CD4-positive, alpha-beta memory T cell (primary cell): ENCODE results near the gene CHCHD6. TPM values are rescaled to one million over a fixed set of nuclear protein-coding genes. Genes with fewer than 3 reads are reported as not detected.

Source experiments
- CTCF ChIA-PET: fragments of 350-600 bp; sonication (Branson Sonifier 250); formaldehyde crosslinking; loops from one replicate; lab custom pipeline; 2021; ENCODE audit warnings: inconsistent platforms; ENCODE audit not compliant: partially characterized antibody; lab: Charles Lee
- POLR2A ChIA-PET: fragments of 350-600 bp; sonication (Branson Sonifier 250); formaldehyde crosslinking; loops from one replicate; lab custom pipeline; 2021; ENCODE audit not compliant: partially characterized antibody; lab: Charles Lee
- DNase-seq, 5 donors: peaks; one replicate each; pipeline versions ENCODE4 v3.0.0 to v3.0.0-alpha.2; 2020 to 2022; ENCODE audit warnings: mixed read lengths in 1 of 5
- H3K27ac ChIP-seq: one replicate; pipeline ENCODE4 v1.7.0; 2013; ENCODE audit warnings: low read depth, low read length
- H3K27me3 ChIP-seq: 2 replicates; pipeline ENCODE4 v1.7.0; 2013; ENCODE audit warnings: mild to moderate bottlenecking, low read length, moderate library complexity; ENCODE audit not compliant: insufficient read depth
- H3K36me3 ChIP-seq: 2 replicates; pipeline ENCODE4 v1.7.0; 2013; ENCODE audit warnings: mild to moderate bottlenecking, low read length, moderate library complexity; ENCODE audit not compliant: insufficient read depth
- H3K4me1 ChIP-seq: 2 replicates; pipeline ENCODE4 v1.7.0; 2013; ENCODE audit warnings: mild to moderate bottlenecking, low read length, moderate library complexity; ENCODE audit not compliant: insufficient read depth
- H3K4me3 ChIP-seq, 2 donors: one replicate each; pipeline ENCODE4 v1.7.0; 2013; ENCODE audit warnings: low read length in 2 of 2, mild to moderate bottlenecking in 1 of 2
- H3K9me3 ChIP-seq, 2 donors: one replicate each; pipeline ENCODE4 v1.7.0; 2013; ENCODE audit warnings: low read length in 2 of 2, control low read depth in 1 of 2; ENCODE audit not compliant: control insufficient read depth in 1 of 2
- H3K27ac Mint-ChIP-seq, 7 donors: one replicate each; pipeline ENCODE4 v1.8.0; 2020 to 2021; ENCODE audit warnings: mixed read lengths in 7 of 7, mild to moderate bottlenecking in 6 of 7, inconsistent platforms in 3 of 7, moderate library complexity in 3 of 7
- H3K27me3 Mint-ChIP-seq, 2 donors: one replicate each; pipeline ENCODE4 v1.8.0; 2020 to 2021; ENCODE audit warnings: mixed read lengths in 2 of 2
- H3K36me3 Mint-ChIP-seq, 2 donors: one replicate each; pipeline ENCODE4 v1.8.0; 2020 to 2021; ENCODE audit warnings: mixed read lengths in 2 of 2, inconsistent platforms in 1 of 2, mild to moderate bottlenecking in 1 of 2
- H3K4me1 Mint-ChIP-seq, 4 donors: one replicate each; pipeline ENCODE4 v1.8.0; 2020 to 2021; ENCODE audit warnings: mixed read lengths in 4 of 4, mild to moderate bottlenecking in 1 of 4
- H3K4me3 Mint-ChIP-seq, 8 donors: one replicate each; pipeline ENCODE4 v1.8.0; 2020 to 2021; ENCODE audit warnings: mixed read lengths in 8 of 8, mild to moderate bottlenecking in 7 of 8, moderate library complexity in 6 of 8, inconsistent platforms in 3 of 8
- H3K9me3 Mint-ChIP-seq, 8 donors: one replicate each; pipeline ENCODE4 v1.8.0; 2020 to 2021; ENCODE audit warnings: mixed read lengths in 8 of 8, mild to moderate bottlenecking in 5 of 8, inconsistent platforms in 3 of 8, moderate library complexity in 1 of 8
- intact Hi-C: fragments of 100-400 bp; cut with micrococcal nuclease; formaldehyde crosslinking; loops from one replicate; pipeline ENCODE4 v1.15.1; 2023
- polyA plus RNA-seq, 2 donors: library from polyadenylated mRNA; unstranded; fragments of 300-500 nt; fragmentation: Illumina TruSeq; gene quantifications; one replicate each; pipeline ENCODE4 v1.2.3, GENCODE V29; 2021
- total RNA-seq, 2 experiments: library from RNA; stranded (reverse); gene quantifications; one replicate each; pipeline ENCODE4 v1.2.3, GENCODE V29; 2021

CHCHD6 gene
- total and polyA plus RNA-seq, 4 experiments from 2014 or later, result 7.3 to 12.3 (median 10.2) TPM

- H3K4me1 Mint-ChIP-seq, result peaks cover 0 to 8% (median 3%) of the 10 kb centered on the region in 4 donors
- no peaks in the 10 kb centered on the region for H3K36me3 Mint-ChIP-seq
- no peaks in the 10 kb centered on the region for H3K9me3 Mint-ChIP-seq
- Histone ChIP-seq H3K4me3 (no peak overlapping the region), H3K9me3 (no peaks in the 10 kb centered on the region), H3K4me1 (peaks cover 3% of the 10 kb centered on the region), H3K27me3 (no peaks in the 10 kb centered on the region), H3K27ac (no peak overlapping the region), H3K36me3 (no peaks in the 10 kb centered on the region)
- peaks cover 3 to 23% of the 10 kb centered on the region in 2 donors for H3K27me3 Mint-ChIP-seq
- H3K27ac Mint-ChIP-seq, result no peak overlapping the region
- no peak overlapping the region for H3K4me3 Mint-ChIP-seq
- ChIA-PET POLR2A (interaction anchor here (1.1 kb wide), 1 partner anchor 866 kb away, joined by 4 read pairs; no protein-coding TSS in a partner anchor), CTCF (interaction anchor here (1.0 to 6.5 kb wide), 13 partner anchors 7 to 1187 kb away, joined by 3 to 90 read pairs (median 6); partner anchors contain the start of gene CHCHD6)
- no peak for DNase-seq
- intact Hi-C loops, result no loop called here
Observed at GRCh38 chr3:126680667-126681055, 23.4 kb upstream of the CHCHD6 start.

- Histone ChIP-seq H3K4me3 (no peak overlapping the region), H3K27ac (no peak overlapping the region), H3K4me1 (peaks cover 3% of the 10 kb centered on the region), H3K36me3 (no peaks in the 10 kb centered on the region), H3K27me3 (no peaks in the 10 kb centered on the region), H3K9me3 (no peaks in the 10 kb centered on the region)
- Mint-ChIP-seq H3K4me3 (no peak overlapping the region), H3K36me3 (no peaks in the 10 kb centered on the region), H3K9me3 (no peaks in the 10 kb centered on the region), H3K4me1 (peaks cover 0 to 8% (median 3%) of the 10 kb centered on the region in 4 donors), H3K27me3 (peaks cover 3 to 12% of the 10 kb centered on the region in 2 donors), H3K27ac (no peak overlapping the region)
- ChIA-PET CTCF (interaction anchor here (1.4 to 6.5 kb wide), 7 partner anchors 9 to 866 kb away, joined by 3 to 90 read pairs (median 5); no protein-coding TSS in a partner anchor), POLR2A (no interaction called here)
- DNase-seq, result no peak
- intact Hi-C loops, result no loop called here
Observed at GRCh38 chr3:126682009-126682408, 22.0 kb upstream of the CHCHD6 start.

GRCh38 chr3:126683069-126683468 lies 21.0 kb upstream of the CHCHD6 start:
- Mint-ChIP-seq H3K9me3 (no peaks in the 10 kb centered on the region), H3K27ac (no peak overlapping the region), H3K4me1 (peaks cover 0 to 8% (median 3%) of the 10 kb centered on the region in 4 donors), H3K27me3 (peaks cover 3 to 6% of the 10 kb centered on the region in 2 donors), H3K36me3 (no peaks in the 10 kb centered on the region), H3K4me3 (no peak overlapping the region)
- POLR2A ChIA-PET, result no interaction called here
- Histone ChIP-seq H3K36me3 (no peaks in the 10 kb centered on the region), H3K9me3 (no peaks in the 10 kb centered on the region), H3K4me3 (no peak overlapping the region), H3K27ac (no peak overlapping the region), H3K27me3 (no peaks in the 10 kb centered on the region), H3K4me1 (peaks cover 3% of the 10 kb centered on the region)
- no peak for DNase-seq
- intact Hi-C loops, result no loop called here
- CTCF ChIA-PET, result interaction anchor here (1.7 to 2.6 kb wide), 3 partner anchors 9 to 865 kb away, joined by 3 to 15 read pairs (median 5); no protein-coding TSS in a partner anchor

- intact Hi-C loops, result no loop called here
- H3K4me3 Mint-ChIP-seq, result no peak overlapping the region
- H3K4me1 Mint-ChIP-seq, result no peaks in the 10 kb centered on the region
- H3K9me3 Mint-ChIP-seq, result no peaks in the 10 kb centered on the region
- H3K36me3 Mint-ChIP-seq, result no peaks in the 10 kb centered on the region
- peaks cover 0 to 2% of the 10 kb centered on the region in 2 donors for H3K27me3 Mint-ChIP-seq
- POLR2A ChIA-PET, result no interaction called here
- no peak overlapping the region for H3K27ac ChIP-seq
- H3K9me3 ChIP-seq, result no peaks in the 10 kb centered on the region
- H3K36me3 ChIP-seq, result no peaks in the 10 kb centered on the region
- no peaks in the 10 kb centered on the region for H3K4me1 ChIP-seq
- no peak overlapping the region for H3K4me3 ChIP-seq
- H3K27me3 ChIP-seq, result no peaks in the 10 kb centered on the region
- no peak overlapping the region for H3K27ac Mint-ChIP-seq
- CTCF ChIA-PET, result interaction anchor here (0.6 to 2.6 kb wide), 4 partner anchors 10 to 1008 kb away, joined by 3 to 15 read pairs (median 4); no protein-coding TSS in a partner anchor
- DNase-seq, result no peak
Observed at GRCh38 chr3:126684218-126684751, 19.8 kb upstream of the CHCHD6 start.

- H3K27ac ChIP-seq, result no peak overlapping the region
- Mint-ChIP-seq H3K9me3 (no peaks in the 10 kb centered on the region), H3K27ac (no peak overlapping the region), H3K4me3 (no peak overlapping the region), H3K4me1 (no peaks in the 10 kb centered on the region), H3K36me3 (no peaks in the 10 kb centered on the region), H3K27me3 (peaks cover 0 to 4% of the 10 kb centered on the region in 2 donors)
- no peak for DNase-seq
- no peaks in the 10 kb centered on the region for H3K27me3 ChIP-seq
- no peak overlapping the region for H3K4me3 ChIP-seq
- H3K4me1 ChIP-seq, result no peaks in the 10 kb centered on the region
- H3K36me3 ChIP-seq, result no peaks in the 10 kb centered on the region
- ChIA-PET POLR2A (no interaction called here), CTCF (interaction anchor here (2.6 kb wide), 1 partner anchor 863 kb away, joined by 15 read pairs; no protein-coding TSS in a partner anchor)
- intact Hi-C loops, result no loop called here
- no peaks in the 10 kb centered on the region for H3K9me3 ChIP-seq
Observed at GRCh38 chr3:126685021-126685420, 19.0 kb upstream of the CHCHD6 start.

- Mint-ChIP-seq H3K27ac (no peak overlapping the region), H3K9me3 (no peaks in the 10 kb centered on the region), H3K36me3 (no peaks in the 10 kb centered on the region), H3K4me1 (no peaks in the 10 kb centered on the region), H3K27me3 (peaks cover 3 to 4% of the 10 kb centered on the region in 2 donors), H3K4me3 (no peak overlapping the region)
- no peaks in the 10 kb centered on the region for H3K27me3 ChIP-seq
- no peak overlapping the region for H3K4me3 ChIP-seq
- intact Hi-C loops, result no loop called here
- CTCF ChIA-PET, result no interaction called here
- no peaks in the 10 kb centered on the region for H3K4me1 ChIP-seq
- no peaks in the 10 kb centered on the region for H3K36me3 ChIP-seq
- DNase-seq, result no peak
- no peak overlapping the region for H3K27ac ChIP-seq
- POLR2A ChIA-PET, result no interaction called here
- no peaks in the 10 kb centered on the region for H3K9me3 ChIP-seq
Observed at GRCh38 chr3:126685493-126685892, 18.5 kb upstream of the CHCHD6 start.

- peaks cover 0 to 7% (median 0%) of the 10 kb centered on the region in 8 donors for H3K9me3 Mint-ChIP-seq
- ChIA-PET CTCF (no interaction called here), POLR2A (no interaction called here)
- no peaks in the 10 kb centered on the region for H3K4me1 ChIP-seq
- H3K36me3 ChIP-seq, result no peaks in the 10 kb centered on the region
- H3K27me3 Mint-ChIP-seq, result peaks cover 22 to 24% of the 10 kb centered on the region in 2 donors
- H3K4me3 ChIP-seq, result no peak overlapping the region
- DNase-seq, result no peak
- H3K4me3 Mint-ChIP-seq, result no peak overlapping the region
- intact Hi-C loops, result no loop called here
- H3K9me3 ChIP-seq, result no peaks in the 10 kb centered on the region
- H3K27me3 ChIP-seq, result no peaks in the 10 kb centered on the region
- H3K27ac ChIP-seq, result no peak overlapping the region
- H3K4me1 Mint-ChIP-seq, result no peaks in the 10 kb centered on the region
- no peak overlapping the region for H3K27ac Mint-ChIP-seq
- H3K36me3 Mint-ChIP-seq, result no peaks in the 10 kb centered on the region
Observed at GRCh38 chr3:126691765-126692164, 12.3 kb upstream of the CHCHD6 start.
